Activated CD4-positive, alpha-beta T cell treated with anti-CD3 and anti-CD28 coated beads, Interleukin-2, amount 10 ng/mL, durations not matched to agents 24 days and 14 days (primary cell): ENCODE measurements around the gene CKS1B. TPM values are rescaled to one million over a fixed set of nuclear protein-coding genes. Genes with fewer than 3 reads are reported as not detected.
"Not testable (repeated sequence)": the region's sequence is repeated elsewhere in the genome, so short reads cannot be mapped to it uniquely, and the experiment has no call there.

Experiments used
- DNase-seq: peaks from one replicate; pipeline ENCODE4 v3.0.0; 2022
- H3K27ac Mint-ChIP-seq: one replicate; pipeline ENCODE4 v1.8.0; 2022; ENCODE audit warnings: mild to moderate bottlenecking, mixed read lengths
- H3K27me3 Mint-ChIP-seq: one replicate; pipeline ENCODE4 v1.8.0; 2022; ENCODE audit warnings: mixed read lengths
- H3K36me3 Mint-ChIP-seq: one replicate; pipeline ENCODE4 v1.8.0; 2022; ENCODE audit warnings: low read depth, mild to moderate bottlenecking, mixed read lengths
- H3K4me1 Mint-ChIP-seq: one replicate; pipeline ENCODE4 v1.8.0; 2021; ENCODE audit warnings: mixed read lengths
- H3K4me3 Mint-ChIP-seq: one replicate; pipeline ENCODE4 v1.8.0; 2022; ENCODE audit warnings: mild to moderate bottlenecking, moderate library complexity, mixed read lengths
- H3K9me3 Mint-ChIP-seq: one replicate; pipeline ENCODE4 v1.8.0; 2021; ENCODE audit warnings: mixed read lengths
- intact Hi-C: fragments of 100-400 bp; cut with micrococcal nuclease; formaldehyde crosslinking; loops from one replicate; pipeline ENCODE4 v1.15.1; 2023
- total RNA-seq: library from RNA; stranded (reverse); gene quantifications from 2 replicates; pipeline ENCODE4 v1.2.3, GENCODE V29; 2022

The CKS1B gene
- total RNA-seq, 1 donor from 2014 or later, result 181 TPM

DNA sequence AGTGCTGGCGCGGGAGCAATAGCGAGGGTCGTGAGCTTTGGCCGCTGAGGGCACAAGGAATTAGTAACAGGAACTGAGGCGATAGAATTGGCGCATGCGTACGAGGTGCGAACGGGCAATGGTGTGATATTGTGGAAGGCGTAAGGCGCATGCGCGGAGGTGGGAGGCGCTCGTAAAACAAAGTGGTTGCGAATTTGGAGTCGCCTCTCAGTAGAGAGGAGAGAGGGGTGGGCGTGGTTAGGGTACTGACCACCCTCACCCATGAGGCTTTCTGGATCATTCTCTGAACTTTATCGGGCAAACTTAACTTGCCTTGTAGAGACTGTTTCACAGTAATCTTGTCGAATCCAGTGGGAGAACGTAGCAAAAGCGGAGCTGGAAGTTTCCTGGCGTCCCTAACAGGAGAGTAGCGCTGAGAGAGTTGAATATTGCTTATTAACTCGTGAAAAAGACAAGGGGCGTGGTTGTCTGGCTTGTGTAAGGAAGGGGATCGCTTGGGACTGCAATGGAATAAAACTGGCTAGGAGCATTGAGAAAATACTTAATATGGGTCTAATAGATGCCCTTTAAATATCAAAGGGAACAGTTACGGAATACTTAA, 427 bp downstream of the CKS1B start:
- DNase-seq, result peak; percentile 98
- Mint-ChIP-seq H3K27me3 (no peaks in the 10 kb centered on the region), H3K36me3 (peaks cover 26% of the 10 kb centered on the region), H3K9me3 (no peaks in the 10 kb centered on the region), H3K4me1 (peaks cover 37% of the 10 kb centered on the region), H3K4me3 (no peak overlapping the region), H3K27ac (no peak overlapping the region)
- intact Hi-C loops, result loop anchor here (1.0 to 10.0 kb wide), 10 partner anchors 8 to 1530 kb away; partner anchors contain the start of genes EFNA4, FLAD1, MEF2D and PBXIP1

DNA sequence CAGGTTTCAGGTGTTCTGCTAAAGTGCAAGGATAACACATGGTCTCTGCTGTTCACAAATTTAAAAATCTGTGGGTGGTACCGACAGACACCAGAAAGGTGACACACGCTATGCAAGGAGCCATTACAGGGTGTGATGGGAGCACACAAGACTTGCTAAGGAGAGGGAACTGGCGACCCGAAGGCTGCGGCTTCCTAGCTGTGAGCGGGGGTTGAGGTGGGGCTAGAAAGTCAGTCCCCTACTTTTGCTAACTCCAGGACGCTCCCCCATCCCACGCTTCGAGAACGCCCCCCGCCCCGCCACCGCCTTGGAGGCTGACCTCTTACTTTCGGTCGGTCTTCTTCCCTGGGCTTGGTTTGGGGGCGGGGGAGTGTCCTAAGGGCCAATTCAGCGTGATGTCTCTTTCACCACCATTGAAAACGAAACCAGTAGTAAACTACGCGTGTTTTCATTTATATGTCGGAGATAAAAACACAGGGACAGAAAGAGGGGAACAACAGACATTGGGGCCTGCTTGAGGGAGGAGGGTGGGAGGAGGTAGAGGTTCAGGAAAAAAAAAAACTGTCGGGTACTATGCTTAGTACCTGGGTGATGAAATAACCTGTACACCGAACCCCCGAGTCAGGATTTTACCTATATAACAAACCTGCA, 1.1 kb downstream of the CKS1B start:
- intact Hi-C loops, result loop anchor here (2.0 to 10.0 kb wide), 2 partner anchors 39 to 1529 kb away; partner anchors contain the start of genes MEF2D and PMVK
- H3K27me3 Mint-ChIP-seq, result no peaks in the 10 kb centered on the region

DNA sequence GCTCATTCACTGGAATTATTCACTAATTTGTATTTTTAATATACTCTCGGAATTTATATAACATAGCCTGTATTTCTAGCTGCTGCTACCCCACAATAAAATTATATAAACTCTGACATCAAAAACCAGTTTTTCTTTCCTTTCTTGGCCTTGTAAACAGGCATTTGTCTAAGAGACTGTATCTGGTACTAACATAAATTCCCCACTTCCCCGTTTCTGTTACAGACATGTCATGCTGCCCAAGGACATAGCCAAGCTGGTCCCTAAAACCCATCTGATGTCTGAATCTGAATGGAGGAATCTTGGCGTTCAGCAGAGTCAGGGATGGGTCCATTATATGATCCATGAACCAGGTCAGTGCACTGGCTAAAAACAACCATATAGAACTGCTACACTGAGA, 3.3 kb downstream of the CKS1B start:
- Mint-ChIP-seq H3K4me1 (peaks cover 21% of the 10 kb centered on the region), H3K4me3 (peak overlapping the region; percentile 42), H3K36me3 (peaks cover 26% of the 10 kb centered on the region)
- intact Hi-C loops, result loop anchor here (10.0 kb wide), 1 partner anchor 1527 kb away; the partner anchor contains the start of gene MEF2D
- H3K9me3 Mint-ChIP-seq, H3K27me3 Mint-ChIP-seq, H3K27ac Mint-ChIP-seq, DNase-seq: not testable (repeated sequence)

More for the DNA sequence above, 1.1 kb downstream of the CKS1B start:
- peaks cover 37% of the 10 kb centered on the region for H3K4me1 Mint-ChIP-seq
- peak; percentile 91 for DNase-seq
- no peak overlapping the region for H3K27ac Mint-ChIP-seq
- no peak overlapping the region for H3K4me3 Mint-ChIP-seq
- H3K9me3 Mint-ChIP-seq, result no peaks in the 10 kb centered on the region
- H3K36me3 Mint-ChIP-seq, result peaks cover 28% of the 10 kb centered on the region

DNA sequence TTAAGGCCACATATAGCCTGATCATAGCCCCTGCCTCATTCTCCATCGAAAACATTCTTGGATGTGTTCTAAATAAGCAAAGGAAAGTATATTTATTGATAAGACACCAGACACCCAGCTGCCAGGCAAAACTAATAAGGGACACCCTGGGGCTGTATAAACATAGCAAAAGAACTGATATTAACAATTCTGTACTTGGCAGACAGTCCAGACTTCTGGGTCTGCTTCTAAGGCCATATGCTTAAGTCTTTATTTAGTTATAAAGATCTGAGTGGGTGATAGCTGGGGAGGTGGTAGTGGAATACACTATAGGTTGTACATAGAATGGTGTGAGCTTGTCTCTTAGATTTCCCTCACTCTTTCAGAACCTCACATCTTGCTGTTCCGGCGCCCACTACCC, 3.9 kb downstream of the CKS1B start:
- H3K36me3 Mint-ChIP-seq, result peaks cover 26% of the 10 kb centered on the region
- no peaks in the 10 kb centered on the region for H3K9me3 Mint-ChIP-seq
- intact Hi-C loops, result loop anchor here (10.0 kb wide), 1 partner anchor 1526 kb away; the partner anchor contains the start of gene MEF2D
- no peak for DNase-seq
- H3K4me1 Mint-ChIP-seq, result peaks cover 17% of the 10 kb centered on the region
- no peak overlapping the region for H3K27ac Mint-ChIP-seq
- no peaks in the 10 kb centered on the region for H3K27me3 Mint-ChIP-seq
- H3K4me3 Mint-ChIP-seq, result no peak overlapping the region

DNA sequence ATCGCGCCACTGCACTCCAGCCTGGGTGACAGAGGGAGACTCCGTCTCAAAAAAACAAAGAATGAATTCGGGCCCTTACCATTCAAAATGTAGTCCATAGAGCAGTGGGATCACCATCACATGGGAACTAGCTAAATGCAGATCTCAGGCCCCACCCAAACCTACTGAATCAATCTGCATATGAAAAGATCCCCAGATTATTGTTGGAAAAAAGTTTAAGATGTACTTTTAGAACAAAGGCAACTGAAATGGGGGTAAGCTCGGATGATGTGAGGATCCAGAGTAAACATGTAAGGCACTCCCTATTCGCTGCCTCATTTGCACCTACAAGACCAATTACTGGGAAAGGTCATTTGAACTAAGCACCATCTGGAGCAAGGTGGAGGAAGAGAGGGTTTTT, 7.9 kb downstream of the CKS1B start:
- intact Hi-C loops, result loop anchor here (2.0 to 5.0 kb wide), 4 partner anchors 68 to 210 kb away; partner anchors contain the start of genes ADAM15, KRTCAP2, SLC50A1 and TRIM46
- H3K9me3 Mint-ChIP-seq, result no peaks in the 10 kb centered on the region
- no peak overlapping the region for H3K4me3 Mint-ChIP-seq
- no peaks in the 10 kb centered on the region for H3K27me3 Mint-ChIP-seq
- no peak overlapping the region for H3K27ac Mint-ChIP-seq
- H3K36me3 Mint-ChIP-seq, result peaks cover 23% of the 10 kb centered on the region
- peaks cover 16% of the 10 kb centered on the region for H3K4me1 Mint-ChIP-seq
- DNase-seq, result no peak

DNA sequence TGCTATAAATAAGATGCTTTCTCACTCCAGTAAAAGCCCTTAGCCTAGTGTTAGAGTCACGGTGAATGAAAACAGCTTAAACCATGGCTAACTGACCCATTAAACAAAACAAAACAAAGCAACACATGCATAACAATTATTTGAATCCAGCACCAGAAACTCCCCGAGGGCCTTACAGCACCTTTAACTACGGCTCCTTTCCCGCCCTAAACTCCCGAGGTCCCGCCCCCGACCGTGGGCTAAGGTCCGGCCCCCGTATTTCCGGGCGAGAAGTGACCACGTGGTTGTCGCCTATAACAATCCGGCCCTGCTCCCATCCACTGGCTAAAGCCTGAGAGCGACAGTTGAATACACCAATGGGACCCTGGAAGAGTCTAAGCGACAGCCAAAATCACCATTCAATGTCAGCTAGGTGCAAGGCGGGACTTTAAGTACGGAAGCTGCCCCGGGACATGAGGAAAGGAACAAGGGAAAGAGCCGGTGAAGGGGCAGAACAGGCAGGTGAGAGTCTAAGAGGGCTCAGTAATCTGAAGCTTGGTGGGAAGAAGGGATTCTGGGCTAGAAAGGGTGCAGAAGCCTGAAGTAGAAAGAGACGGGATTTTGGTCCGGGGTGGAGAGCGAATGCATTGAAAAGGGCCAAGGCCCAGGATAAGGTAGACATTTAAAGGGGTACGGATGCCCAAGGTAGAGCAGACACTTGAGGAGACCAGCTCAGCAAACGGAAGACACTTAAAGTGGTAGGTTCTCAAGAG, 8.6 kb downstream of the CKS1B start, which contains the start of gene FLAD1:
Gene FLAD1 (plus strand): TSS at position 448 of the 752 bp plus-strand sequence. CDS start 351 bp downstream, outside the sequence.
- Mint-ChIP-seq H3K27me3 (no peaks in the 10 kb centered on the region), H3K4me1 (peaks cover 11% of the 10 kb centered on the region), H3K4me3 (no peak within 1 kb of the TSS), H3K36me3 (peaks cover 21% of the 10 kb centered on the region), H3K27ac (peak within 1 kb of the TSS; percentile 8), H3K9me3 (no peaks in the 10 kb centered on the region)
- DNase-seq, result peak; percentile 99
- intact Hi-C loops, result loop anchor here (1.0 to 5.0 kb wide), 6 partner anchors 9 to 209 kb away; partner anchors contain the start of genes ADAM15, CKS1B, KRTCAP2 and SLC50A1

DNA sequence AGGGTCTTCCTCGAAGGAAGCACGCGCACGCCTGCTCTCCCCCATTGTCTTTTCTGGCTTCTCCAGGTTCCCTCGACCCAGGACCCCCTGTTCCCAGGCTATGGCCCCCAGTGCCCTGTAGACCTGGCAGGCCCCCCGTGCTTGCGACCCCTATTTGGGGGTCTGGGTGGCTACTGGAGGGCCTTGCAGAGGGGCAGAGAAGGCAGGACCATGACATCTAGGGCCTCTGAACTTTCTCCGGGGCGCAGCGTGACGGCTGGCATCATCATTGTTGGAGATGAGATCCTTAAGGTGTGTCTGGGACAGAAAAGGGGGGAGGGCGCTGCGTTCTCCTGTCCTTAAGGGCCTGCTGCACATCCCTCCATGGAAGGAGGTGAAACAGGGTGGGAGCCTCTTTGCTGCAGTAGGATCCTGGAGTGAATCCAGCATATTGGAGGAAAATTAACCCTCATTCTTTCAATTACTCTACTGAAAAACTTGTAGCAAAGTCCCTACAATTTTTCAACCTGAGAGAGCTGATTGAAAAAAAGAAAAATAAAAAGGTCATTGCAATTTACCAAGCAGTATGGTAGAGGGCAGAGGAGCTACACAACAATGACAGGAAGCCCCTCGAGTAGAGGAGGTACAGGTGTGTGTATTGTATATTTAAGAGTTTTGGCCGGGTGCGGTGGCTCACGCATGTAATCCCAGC, 9.4 kb downstream of the CKS1B start:
- peaks cover 16% of the 10 kb centered on the region for H3K4me1 Mint-ChIP-seq
- peaks cover 29% of the 10 kb centered on the region for H3K36me3 Mint-ChIP-seq
- intact Hi-C loops, result loop anchor here (1.0 to 5.0 kb wide), 6 partner anchors 10 to 208 kb away; partner anchors contain the start of genes ADAM15, CKS1B, KRTCAP2 and SLC50A1
- H3K27ac Mint-ChIP-seq, result peak overlapping the region; percentile 8
- H3K27me3 Mint-ChIP-seq, result no peaks in the 10 kb centered on the region
- H3K9me3 Mint-ChIP-seq, result no peaks in the 10 kb centered on the region
- peak; percentile 64 for DNase-seq
- no peak overlapping the region for H3K4me3 Mint-ChIP-seq

DNA sequence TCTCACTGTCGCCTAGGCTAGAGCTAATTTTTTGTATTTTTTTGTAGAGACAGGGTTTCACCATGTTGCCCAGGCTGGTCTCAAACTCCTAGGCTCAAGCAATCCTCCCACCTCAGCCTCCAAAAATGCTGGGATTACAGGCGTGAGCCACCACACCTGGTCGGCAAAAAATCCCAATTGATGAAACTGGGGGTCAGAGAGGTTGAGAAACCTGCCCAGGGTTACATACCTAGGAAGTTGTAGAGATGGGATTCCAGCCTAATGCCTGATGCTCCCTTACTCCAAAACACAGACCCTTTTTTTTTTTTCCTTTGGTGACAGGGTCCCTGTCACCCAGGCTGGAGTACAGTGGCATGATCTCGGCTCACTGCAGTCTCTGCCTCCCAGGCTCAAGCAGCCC, 12.3 kb downstream of the CKS1B start:
- H3K4me3 Mint-ChIP-seq, H3K9me3 Mint-ChIP-seq, intact Hi-C loops, H3K27me3 Mint-ChIP-seq, H3K27ac Mint-ChIP-seq, DNase-seq: not testable (repeated sequence)
- peaks cover 16% of the 10 kb centered on the region for H3K4me1 Mint-ChIP-seq
- peaks cover 32% of the 10 kb centered on the region for H3K36me3 Mint-ChIP-seq

DNA sequence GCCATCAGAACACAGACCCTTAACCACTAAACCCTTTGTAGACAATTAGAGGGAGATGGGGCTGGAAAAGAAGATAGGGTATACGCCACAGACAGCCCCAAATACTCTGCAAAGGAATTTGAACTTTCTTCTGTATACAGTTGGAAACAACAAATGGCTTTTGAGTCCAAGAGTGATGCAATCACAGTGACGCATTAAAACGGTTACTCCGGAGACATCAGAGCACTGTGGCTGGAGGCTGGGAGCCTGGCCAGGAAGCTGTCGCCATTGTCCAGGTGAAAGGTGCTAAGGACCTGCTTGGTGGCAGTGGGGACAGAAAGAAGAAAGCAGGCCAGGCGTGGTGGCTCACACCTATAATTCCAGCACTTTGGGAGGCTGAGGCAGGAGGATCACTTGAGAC, 12.8 kb downstream of the CKS1B start:
- intact Hi-C loops, result no loop called here
- Mint-ChIP-seq H3K27ac (no peak overlapping the region), H3K4me1 (peaks cover 16% of the 10 kb centered on the region), H3K9me3 (no peaks in the 10 kb centered on the region), H3K27me3 (no peaks in the 10 kb centered on the region), H3K4me3 (no peak overlapping the region), H3K36me3 (peaks cover 32% of the 10 kb centered on the region)
- DNase-seq, result no peak

DNA sequence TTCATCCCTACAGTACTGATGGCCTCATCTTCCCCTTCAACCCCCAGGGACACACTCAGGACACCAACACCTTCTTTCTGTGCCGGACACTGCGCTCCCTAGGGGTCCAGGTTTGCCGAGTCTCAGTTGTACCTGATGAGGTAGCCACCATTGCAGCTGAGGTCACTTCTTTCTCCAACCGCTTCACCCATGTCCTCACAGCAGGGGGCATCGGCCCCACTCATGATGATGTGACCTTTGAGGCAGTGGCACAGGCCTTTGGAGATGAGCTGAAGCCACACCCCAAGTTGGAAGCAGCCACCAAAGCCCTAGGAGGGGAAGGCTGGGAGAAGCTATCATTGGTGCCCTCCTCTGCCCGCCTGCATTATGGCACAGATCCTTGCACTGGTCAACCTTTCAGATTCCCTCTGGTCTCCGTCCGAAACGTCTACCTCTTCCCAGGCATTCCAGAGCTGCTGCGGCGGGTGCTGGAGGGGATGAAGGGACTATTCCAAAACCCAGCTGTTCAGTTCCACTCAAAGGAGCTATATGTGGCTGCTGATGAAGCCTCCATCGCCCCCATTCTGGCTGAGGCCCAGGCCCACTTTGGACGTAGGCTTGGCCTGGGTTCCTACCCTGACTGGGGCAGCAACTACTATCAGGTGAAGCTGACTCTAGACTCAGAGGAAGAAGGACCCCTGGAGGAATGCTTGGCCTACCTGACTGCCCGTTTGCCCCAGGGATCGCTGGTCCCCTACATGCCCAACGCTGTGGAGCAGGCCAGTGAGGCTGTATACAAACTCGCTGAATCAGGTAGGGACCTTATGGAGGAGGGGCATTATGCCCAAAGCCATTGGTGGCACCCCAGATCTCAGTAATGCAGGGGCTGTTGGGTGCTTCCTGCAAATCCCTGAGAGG, 13.8 kb downstream of the CKS1B start:
- Mint-ChIP-seq H3K27ac (no peak overlapping the region), H3K27me3 (no peaks in the 10 kb centered on the region), H3K36me3 (peaks cover 34% of the 10 kb centered on the region), H3K4me1 (peaks cover 16% of the 10 kb centered on the region), H3K4me3 (no peak overlapping the region), H3K9me3 (no peaks in the 10 kb centered on the region)
- DNase-seq, result peak; percentile 70
- intact Hi-C loops, result no loop called here

DNA sequence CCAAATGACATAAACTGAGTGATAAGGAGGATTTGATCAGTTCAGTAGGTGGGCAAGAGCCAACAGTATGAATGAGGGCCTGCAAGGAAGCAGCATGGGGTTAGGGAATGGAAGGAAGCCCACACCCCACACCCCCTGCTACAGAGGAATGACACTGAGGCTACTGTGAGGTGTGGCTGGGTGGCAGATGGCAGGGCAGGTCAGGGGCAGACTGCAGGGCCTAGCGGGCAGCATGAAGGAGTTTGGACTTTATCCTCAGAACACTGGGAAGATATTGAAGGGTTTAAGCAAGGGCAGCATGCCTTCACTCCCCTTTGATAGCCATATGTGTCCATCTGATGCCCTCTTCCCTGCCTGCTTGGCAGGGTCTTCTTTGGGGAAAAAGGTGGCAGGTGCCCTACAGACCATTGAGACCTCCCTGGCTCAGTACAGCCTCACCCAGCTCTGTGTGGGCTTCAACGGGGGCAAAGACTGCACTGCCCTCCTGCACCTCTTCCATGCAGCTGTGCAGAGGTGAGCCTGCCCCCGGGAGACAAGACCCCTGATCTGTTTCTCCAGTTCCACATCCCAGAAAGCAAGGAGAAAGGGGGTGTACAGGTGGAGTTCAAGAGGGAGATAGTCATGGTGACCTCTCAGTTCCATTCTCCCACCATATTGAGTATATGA, 14.8 kb downstream of the CKS1B start:
- DNase-seq, result no peak
- Mint-ChIP-seq H3K4me1 (peaks cover 13% of the 10 kb centered on the region), H3K27me3 (no peaks in the 10 kb centered on the region), H3K4me3 (no peak overlapping the region), H3K9me3 (no peaks in the 10 kb centered on the region), H3K27ac (no peak overlapping the region), H3K36me3 (peaks cover 34% of the 10 kb centered on the region)
- intact Hi-C loops, result no loop called here

DNA sequence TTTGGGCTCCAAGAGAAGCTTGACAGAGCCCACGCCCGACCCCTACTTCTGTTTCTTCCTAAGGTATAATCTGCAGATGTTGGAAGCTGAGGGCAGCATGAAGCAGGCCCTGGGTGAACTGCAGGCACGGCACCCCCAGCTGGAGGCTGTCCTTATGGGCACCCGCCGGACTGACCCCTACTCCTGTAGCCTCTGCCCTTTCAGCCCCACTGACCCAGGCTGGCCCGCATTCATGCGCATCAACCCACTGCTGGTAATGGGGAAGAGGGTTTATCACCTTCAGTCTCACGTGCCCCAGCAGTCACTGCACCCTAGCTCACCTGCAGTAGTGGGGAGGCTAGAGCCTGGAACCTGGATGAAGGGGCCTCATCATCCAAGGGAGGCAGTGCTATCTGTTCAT, 15.8 kb downstream of the CKS1B start:
- peaks cover 14% of the 10 kb centered on the region for H3K4me1 Mint-ChIP-seq
- no peak overlapping the region for H3K4me3 Mint-ChIP-seq
- H3K27me3 Mint-ChIP-seq, result no peaks in the 10 kb centered on the region
- DNase-seq, result no peak
- H3K9me3 Mint-ChIP-seq, result no peaks in the 10 kb centered on the region
- H3K36me3 Mint-ChIP-seq, result peaks cover 34% of the 10 kb centered on the region
- H3K27ac Mint-ChIP-seq, result no peak overlapping the region
- intact Hi-C loops, result no loop called here
